ENCODE measurements around the gene ARID4A. TPM values are rescaled to one million over a fixed set of nuclear protein-coding genes. Genes with fewer than 3 reads are reported as not detected.

Gene ARID4A
- total RNA-seq, 1 experiment from 2014 or later = 12.5 TPM

DNA sequence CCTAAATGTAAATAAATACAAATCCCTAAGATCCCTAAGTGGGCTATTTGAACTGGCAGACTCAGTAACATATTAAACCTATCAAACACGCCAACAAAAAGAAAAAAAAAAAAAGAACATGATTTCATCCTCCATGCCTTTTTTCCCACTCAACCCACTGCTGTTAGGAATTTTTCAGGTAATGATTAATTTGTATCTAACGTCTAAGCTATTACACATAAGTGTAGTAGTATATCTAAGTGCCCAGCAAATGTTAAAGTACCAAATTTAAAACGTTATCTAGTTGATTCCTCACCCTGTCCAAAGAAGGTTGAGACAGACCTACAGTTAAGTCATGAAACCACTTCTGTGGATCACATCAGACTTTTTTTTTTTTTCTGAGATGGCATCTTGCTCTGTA is 16.4 kb upstream of the ARID4A start (continued):
- TF ChIP-seq, protein P1, sequence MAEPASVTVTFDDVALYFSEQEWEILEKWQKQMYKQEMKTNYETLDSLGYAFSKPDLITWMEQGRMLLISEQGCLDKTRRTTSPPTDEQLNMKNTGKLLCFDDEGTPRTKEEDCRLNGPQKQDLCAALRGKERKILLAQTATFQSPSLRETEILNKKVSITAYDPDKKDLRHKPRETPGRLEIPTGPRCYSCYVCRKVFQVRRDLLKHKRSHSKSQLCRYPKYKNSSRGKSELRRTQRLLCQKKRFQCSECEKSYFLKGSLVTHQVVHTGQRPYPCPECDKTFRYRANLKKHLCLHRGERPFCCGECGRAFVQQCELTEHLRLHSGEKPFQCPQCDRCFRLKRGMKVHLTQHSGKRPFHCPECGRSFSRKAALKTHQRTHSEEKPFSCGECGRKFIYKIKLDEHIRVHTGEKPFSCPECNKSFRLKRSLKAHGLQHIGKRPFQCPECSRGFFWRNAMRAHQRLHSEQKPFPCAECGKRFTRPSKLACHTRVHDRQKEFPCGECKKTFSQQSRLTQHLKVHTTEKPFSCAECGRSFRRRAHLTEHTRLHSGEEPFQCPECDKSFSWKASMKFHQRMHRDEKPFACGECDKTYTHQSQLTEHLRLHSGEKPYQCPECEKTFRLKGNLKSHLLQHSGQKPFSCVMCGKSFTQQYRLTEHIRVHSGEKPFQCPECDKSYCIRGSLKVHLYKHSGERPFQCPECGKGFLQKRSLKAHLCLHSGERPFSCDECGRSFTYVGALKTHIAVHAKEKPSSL (CRISPR knock-in tag; conservative IDR thresholded peaks at IDR 0.05) = no peak
- TF ChIP-seq ZNF232 (CRISPR knock-in tag; IDR thresholded peaks at IDR 0.05) (no peak), GABPB1 (CRISPR knock-in tag; IDR thresholded peaks at IDR 0.05) (no peak)
- TF ChIP-seq, protein P2, sequence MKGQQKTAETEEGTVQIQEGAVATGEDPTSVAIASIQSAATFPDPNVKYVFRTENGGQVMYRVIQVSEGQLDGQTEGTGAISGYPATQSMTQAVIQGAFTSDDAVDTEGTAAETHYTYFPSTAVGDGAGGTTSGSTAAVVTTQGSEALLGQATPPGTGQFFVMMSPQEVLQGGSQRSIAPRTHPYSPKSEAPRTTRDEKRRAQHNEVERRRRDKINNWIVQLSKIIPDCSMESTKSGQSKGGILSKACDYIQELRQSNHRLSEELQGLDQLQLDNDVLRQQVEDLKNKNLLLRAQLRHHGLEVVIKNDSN (CRISPR knock-in tag; IDR thresholded peaks at IDR 0.05) = no peak
- TF ChIP-seq, protein P3, sequence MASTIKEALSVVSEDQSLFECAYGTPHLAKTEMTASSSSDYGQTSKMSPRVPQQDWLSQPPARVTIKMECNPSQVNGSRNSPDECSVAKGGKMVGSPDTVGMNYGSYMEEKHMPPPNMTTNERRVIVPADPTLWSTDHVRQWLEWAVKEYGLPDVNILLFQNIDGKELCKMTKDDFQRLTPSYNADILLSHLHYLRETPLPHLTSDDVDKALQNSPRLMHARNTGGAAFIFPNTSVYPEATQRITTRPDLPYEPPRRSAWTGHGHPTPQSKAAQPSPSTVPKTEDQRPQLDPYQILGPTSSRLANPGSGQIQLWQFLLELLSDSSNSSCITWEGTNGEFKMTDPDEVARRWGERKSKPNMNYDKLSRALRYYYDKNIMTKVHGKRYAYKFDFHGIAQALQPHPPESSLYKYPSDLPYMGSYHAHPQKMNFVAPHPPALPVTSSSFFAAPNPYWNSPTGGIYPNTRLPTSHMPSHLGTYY (CRISPR knock-in tag; IDR thresholded peaks at IDR 0.05) = no peak

DNA sequence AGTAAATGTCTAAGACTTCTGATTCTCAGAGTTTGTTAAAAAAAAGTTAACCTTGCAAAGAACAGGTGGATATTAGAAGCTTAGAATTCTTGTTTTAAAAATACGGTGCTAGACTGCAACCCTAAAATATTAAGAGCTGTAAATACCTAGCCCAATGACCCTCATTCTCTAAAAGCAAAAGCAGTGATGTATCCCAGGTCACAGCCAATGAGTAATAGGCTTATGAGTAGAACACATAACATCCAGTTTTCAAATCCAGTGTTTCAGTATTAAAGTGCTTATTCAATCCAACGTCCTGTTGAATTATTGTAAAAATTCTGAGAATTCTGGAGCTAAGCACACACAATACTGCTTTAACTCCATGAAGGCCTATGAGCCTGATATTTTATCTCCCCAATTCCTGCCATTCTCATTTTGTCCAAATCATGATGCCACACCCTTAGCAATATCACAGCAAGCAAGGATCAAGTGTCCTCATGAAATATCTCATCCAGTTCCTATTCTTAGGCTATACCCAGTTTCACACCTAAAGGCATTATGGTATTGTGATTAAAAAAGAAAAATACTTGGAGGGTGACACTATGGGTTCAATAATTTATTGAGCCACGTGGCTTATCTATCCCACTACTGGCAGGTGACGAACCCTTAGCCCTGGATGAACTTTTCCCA is 15.3 kb upstream of the ARID4A start:
- Mint-ChIP-seq H3K4me3 (no peak overlapping the region), H3K36me3 (peaks cover 52% of the 10 kb centered on the region), H3K9me3 (no peaks in the 10 kb centered on the region), H3K4me1 (no peaks in the 10 kb centered on the region), H3K27ac (no peak overlapping the region), H3K27me3 (ENCODE audit: low read depth) (no peaks in the 10 kb centered on the region)
- CTCF ChIA-PET = no interaction called here
- POLR2A ChIA-PET = no interaction called here
- no peak for ATAC-seq
- DNase-seq (ENCODE audit: low spot score) = no peak
- TF ChIP-seq KAT7 (CRISPR knock-in tag; IDR thresholded peaks at IDR 0.05; ENCODE audit: borderline replicate concordance) (no peak), ESRRA (CRISPR knock-in tag; IDR thresholded peaks at IDR 0.05; ENCODE audit: borderline replicate concordance) (no peak), RELA (CRISPR knock-in tag; IDR thresholded peaks at IDR 0.05; ENCODE audit: borderline replicate concordance) (no peak), EMX1 (CRISPR knock-in tag; IDR thresholded peaks at IDR 0.05) (no peak), ZNF219 (CRISPR knock-in tag; IDR thresholded peaks at IDR 0.05; ENCODE audit: borderline replicate concordance) (no peak), SMAD4 (CRISPR knock-in tag; IDR thresholded peaks at IDR 0.05) (no peak), OVOL2 (CRISPR knock-in tag; IDR thresholded peaks at IDR 0.05; ENCODE audit: borderline replicate concordance) (no peak), ZNF317 (CRISPR knock-in tag; IDR thresholded peaks at IDR 0.05; ENCODE audit: borderline replicate concordance, low read depth) (no peak), HMGA2 (CRISPR knock-in tag; IDR thresholded peaks at IDR 0.05) (no peak), GABPB1 (CRISPR knock-in tag; IDR thresholded peaks at IDR 0.05) (no peak), ZNF121 (CRISPR knock-in tag; IDR thresholded peaks at IDR 0.05) (no peak), NR3C1 (CRISPR knock-in tag; conservative IDR thresholded peaks at IDR 0.05; ENCODE audit: low read depth) (no peak), SOX15 (CRISPR knock-in tag; IDR thresholded peaks at IDR 0.05) (no peak), ELF4 (CRISPR knock-in tag; IDR thresholded peaks at IDR 0.05; ENCODE audit: low read depth) (no peak)
- TF ChIP-seq, protein P4, sequence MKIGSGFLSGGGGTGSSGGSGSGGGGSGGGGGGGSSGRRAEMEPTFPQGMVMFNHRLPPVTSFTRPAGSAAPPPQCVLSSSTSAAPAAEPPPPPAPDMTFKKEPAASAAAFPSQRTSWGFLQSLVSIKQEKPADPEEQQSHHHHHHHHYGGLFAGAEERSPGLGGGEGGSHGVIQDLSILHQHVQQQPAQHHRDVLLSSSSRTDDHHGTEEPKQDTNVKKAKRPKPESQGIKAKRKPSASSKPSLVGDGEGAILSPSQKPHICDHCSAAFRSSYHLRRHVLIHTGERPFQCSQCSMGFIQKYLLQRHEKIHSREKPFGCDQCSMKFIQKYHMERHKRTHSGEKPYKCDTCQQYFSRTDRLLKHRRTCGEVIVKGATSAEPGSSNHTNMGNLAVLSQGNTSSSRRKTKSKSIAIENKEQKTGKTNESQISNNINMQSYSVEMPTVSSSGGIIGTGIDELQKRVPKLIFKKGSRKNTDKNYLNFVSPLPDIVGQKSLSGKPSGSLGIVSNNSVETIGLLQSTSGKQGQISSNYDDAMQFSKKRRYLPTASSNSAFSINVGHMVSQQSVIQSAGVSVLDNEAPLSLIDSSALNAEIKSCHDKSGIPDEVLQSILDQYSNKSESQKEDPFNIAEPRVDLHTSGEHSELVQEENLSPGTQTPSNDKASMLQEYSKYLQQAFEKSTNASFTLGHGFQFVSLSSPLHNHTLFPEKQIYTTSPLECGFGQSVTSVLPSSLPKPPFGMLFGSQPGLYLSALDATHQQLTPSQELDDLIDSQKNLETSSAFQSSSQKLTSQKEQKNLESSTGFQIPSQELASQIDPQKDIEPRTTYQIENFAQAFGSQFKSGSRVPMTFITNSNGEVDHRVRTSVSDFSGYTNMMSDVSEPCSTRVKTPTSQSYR (CRISPR knock-in tag; IDR thresholded peaks at IDR 0.05) = no peak
- TF ChIP-seq, protein P5, sequence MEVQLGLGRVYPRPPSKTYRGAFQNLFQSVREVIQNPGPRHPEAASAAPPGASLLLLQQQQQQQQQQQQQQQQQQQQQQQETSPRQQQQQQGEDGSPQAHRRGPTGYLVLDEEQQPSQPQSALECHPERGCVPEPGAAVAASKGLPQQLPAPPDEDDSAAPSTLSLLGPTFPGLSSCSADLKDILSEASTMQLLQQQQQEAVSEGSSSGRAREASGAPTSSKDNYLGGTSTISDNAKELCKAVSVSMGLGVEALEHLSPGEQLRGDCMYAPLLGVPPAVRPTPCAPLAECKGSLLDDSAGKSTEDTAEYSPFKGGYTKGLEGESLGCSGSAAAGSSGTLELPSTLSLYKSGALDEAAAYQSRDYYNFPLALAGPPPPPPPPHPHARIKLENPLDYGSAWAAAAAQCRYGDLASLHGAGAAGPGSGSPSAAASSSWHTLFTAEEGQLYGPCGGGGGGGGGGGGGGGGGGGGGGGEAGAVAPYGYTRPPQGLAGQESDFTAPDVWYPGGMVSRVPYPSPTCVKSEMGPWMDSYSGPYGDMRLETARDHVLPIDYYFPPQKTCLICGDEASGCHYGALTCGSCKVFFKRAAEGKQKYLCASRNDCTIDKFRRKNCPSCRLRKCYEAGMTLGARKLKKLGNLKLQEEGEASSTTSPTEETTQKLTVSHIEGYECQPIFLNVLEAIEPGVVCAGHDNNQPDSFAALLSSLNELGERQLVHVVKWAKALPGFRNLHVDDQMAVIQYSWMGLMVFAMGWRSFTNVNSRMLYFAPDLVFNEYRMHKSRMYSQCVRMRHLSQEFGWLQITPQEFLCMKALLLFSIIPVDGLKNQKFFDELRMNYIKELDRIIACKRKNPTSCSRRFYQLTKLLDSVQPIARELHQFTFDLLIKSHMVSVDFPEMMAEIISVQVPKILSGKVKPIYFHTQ (CRISPR knock-in tag; IDR thresholded peaks at IDR 0.05) = no peak
- TF ChIP-seq, protein P6, sequence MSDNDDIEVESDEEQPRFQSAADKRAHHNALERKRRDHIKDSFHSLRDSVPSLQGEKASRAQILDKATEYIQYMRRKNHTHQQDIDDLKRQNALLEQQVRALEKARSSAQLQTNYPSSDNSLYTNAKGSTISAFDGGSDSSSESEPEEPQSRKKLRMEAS (CRISPR knock-in tag; IDR thresholded peaks at IDR 0.05) = no peak
- TF ChIP-seq, protein P2 (CRISPR knock-in tag; IDR thresholded peaks at IDR 0.05) = no peak
- TF ChIP-seq, protein P7, sequence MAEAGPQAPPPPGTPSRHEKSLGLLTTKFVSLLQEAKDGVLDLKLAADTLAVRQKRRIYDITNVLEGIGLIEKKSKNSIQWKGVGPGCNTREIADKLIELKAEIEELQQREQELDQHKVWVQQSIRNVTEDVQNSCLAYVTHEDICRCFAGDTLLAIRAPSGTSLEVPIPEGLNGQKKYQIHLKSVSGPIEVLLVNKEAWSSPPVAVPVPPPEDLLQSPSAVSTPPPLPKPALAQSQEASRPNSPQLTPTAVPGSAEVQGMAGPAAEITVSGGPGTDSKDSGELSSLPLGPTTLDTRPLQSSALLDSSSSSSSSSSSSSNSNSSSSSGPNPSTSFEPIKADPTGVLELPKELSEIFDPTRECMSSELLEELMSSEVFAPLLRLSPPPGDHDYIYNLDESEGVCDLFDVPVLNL (CRISPR knock-in tag; IDR thresholded peaks at IDR 0.05; ENCODE audit: borderline replicate concordance, low read depth) = no peak
